CD4-positive, CD25-positive, alpha-beta regulatory T cell (primary cell): ENCODE data around the gene TTC8. TPM values are rescaled to one million over a fixed set of nuclear protein-coding genes. Genes with fewer than 3 reads are reported as not detected.
A peak's percentile ranks its signal among the peaks of the same experiment; 100 is the strongest.
"Not testable (repeated sequence)": the region's sequence is repeated elsewhere in the genome, so short reads cannot be mapped to it uniquely, and the experiment has no call there.

ENCODE experiments used
- ATAC-seq, 2 donors: fragments of 150-1000 bp; cut with Tn5 transposase; one replicate each; pipeline ENCODE4 v1.10.0; 2021; ENCODE audit warnings: low read depth in 2 of 2, moderate number of reproducible peaks in 2 of 2, moderate library complexity in 1 of 2
- DNase-seq, 3 donors: peaks; one replicate each; pipeline versions ENCODE4 v3.0.0 to v3.0.0-alpha.2; 2012 to 2022; ENCODE audit warnings: mixed read lengths in 1 of 3
- H3K27ac ChIP-seq: one replicate; pipeline ENCODE4 v1.7.0; 2013; ENCODE audit warnings: mild to moderate bottlenecking, low read length; ENCODE audit not compliant: insufficient read depth, poor library complexity, severe bottlenecking
- H3K27me3 ChIP-seq: one replicate; pipeline ENCODE4 v1.7.0; 2013; ENCODE audit warnings: low read length; ENCODE audit not compliant: control insufficient read depth, insufficient read depth
- H3K36me3 ChIP-seq: one replicate; pipeline ENCODE4 v1.7.0; 2013; ENCODE audit warnings: mild to moderate bottlenecking, low read length, moderate library complexity; ENCODE audit not compliant: control insufficient read depth, insufficient read depth
- H3K4me1 ChIP-seq: 2 replicates; pipeline ENCODE4 v1.7.0; 2013; ENCODE audit warnings: mild to moderate bottlenecking, low read length; ENCODE audit not compliant: insufficient read depth, control insufficient read depth, poor library complexity, severe bottlenecking
- H3K4me3 ChIP-seq: one replicate; pipeline ENCODE4 v1.7.0; 2013; ENCODE audit warnings: low read depth, mild to moderate bottlenecking, low read length, moderate library complexity
- H3K9me3 ChIP-seq, 2 experiments: 1 replicate in 1 of 2; 2 replicates in 1 of 2; pipeline ENCODE4 v1.7.0; 2013; ENCODE audit warnings: low read length in 2 of 2, mild to moderate bottlenecking in 1 of 2, moderate library complexity in 1 of 2; ENCODE audit not compliant: control insufficient read depth in 2 of 2
- H3K27ac Mint-ChIP-seq, 3 donors: one replicate each; pipeline ENCODE4 v1.8.0; 2020 to 2022; ENCODE audit warnings: mild to moderate bottlenecking in 3 of 3, mixed read lengths in 3 of 3, moderate library complexity in 2 of 3
- H3K27me3 Mint-ChIP-seq: one replicate; pipeline ENCODE4 v1.8.0; 2022; ENCODE audit warnings: mild to moderate bottlenecking, mixed read lengths
- H3K36me3 Mint-ChIP-seq: one replicate; pipeline ENCODE4 v1.8.0; 2020; ENCODE audit warnings: mixed read lengths
- H3K4me1 Mint-ChIP-seq, 4 donors: one replicate each; pipeline ENCODE4 v1.8.0; 2020 to 2022; ENCODE audit warnings: mixed read lengths in 4 of 4, mild to moderate bottlenecking in 1 of 4
- H3K4me3 Mint-ChIP-seq, 4 donors: one replicate each; pipeline ENCODE4 v1.8.0; 2020 to 2022; ENCODE audit warnings: mild to moderate bottlenecking in 4 of 4, mixed read lengths in 4 of 4, moderate library complexity in 3 of 4
- H3K9me3 Mint-ChIP-seq, 7 donors: one replicate each; pipeline ENCODE4 v1.8.0; 2020 to 2022; ENCODE audit warnings: mixed read lengths in 7 of 7, mild to moderate bottlenecking in 3 of 7, moderate library complexity in 2 of 7
- polyA plus RNA-seq, 4 donors: library from polyadenylated mRNA; unstranded; fragments of 300-500 nt; fragmentation: Illumina TruSeq; gene quantifications; one replicate each; pipeline ENCODE4 v1.2.3, GENCODE V29; 2021
- total RNA-seq: library from RNA; stranded (reverse); gene quantifications from one replicate; pipeline ENCODE4 v1.2.3, GENCODE V29; 2022

TTC8 gene
- total RNA-seq (2.0 TPM), polyA plus RNA-seq (under 1 TPM in 3 of 4 donors, not detected in 1; 0.63 to 0.92 (median 0.65) TPM)

DNA sequence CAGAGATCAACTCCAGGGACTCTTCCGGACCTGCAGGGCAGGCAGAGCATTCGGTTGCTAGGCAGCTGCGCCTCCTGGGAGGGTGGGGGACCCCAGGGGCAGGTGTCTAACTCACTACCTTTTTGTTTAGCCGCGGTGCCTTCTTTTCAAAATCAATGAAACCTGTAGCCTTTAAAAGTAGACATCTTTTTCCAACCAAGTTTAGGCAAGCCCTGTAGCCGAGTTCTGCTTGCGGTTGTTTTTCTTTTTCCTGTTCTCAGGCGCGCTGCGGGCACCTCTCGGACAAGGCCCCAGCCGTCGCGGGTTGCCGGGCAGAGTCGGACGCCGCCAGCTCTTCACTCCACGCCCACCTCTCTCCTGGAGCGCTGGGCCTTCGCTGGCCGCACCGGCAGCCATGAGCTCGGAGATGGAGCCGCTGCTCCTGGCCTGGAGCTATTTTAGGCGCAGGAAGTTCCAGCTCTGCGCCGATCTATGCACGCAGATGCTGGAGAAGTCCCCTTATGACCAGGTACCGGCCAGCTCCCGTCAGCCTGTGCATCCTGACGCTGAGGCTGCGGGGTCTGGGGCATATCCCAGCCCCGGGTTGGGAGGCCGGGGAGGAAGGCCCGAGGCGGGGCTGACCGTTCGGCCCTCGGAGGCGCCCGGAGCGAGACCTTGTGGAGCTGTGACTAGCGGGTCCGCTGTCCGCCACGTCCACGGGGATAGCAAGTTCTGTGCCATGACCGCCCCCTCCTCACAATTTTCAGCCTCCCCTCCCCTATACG lies at the start of gene TTC8:
Gene TTC8 (plus strand): TSS at position 338 of the 764 bp plus-strand sequence. CDS start 57 bp downstream, at position 395.
- Histone ChIP-seq H3K27ac (peak within 1 kb of the TSS; percentile 74), H3K9me3 (no peaks in the 10 kb centered on the region), H3K4me3 (peak within 1 kb of the TSS; percentile 87), H3K36me3 (no peaks in the 10 kb centered on the region), H3K27me3 (peaks cover 8% of the 10 kb centered on the region), H3K4me1 (peaks cover 13% of the 10 kb centered on the region)
- ATAC-seq (peak; percentile 91 to 92), DNase-seq (peak; percentile 71 to 90 (median 87))
- Mint-ChIP-seq H3K4me1 (peaks cover 3 to 16% (median 10%) of the 10 kb centered on the region in 4 donors), H3K27me3 (peaks cover 39% of the 10 kb centered on the region), H3K27ac (peak within 1 kb of the TSS; percentile 97 to 98 (median 98)), H3K36me3 (no peaks in the 10 kb centered on the region), H3K9me3 (no peaks in the 10 kb centered on the region), H3K4me3 (peak within 1 kb of the TSS; percentile 88 to 92 (median 88))

DNA sequence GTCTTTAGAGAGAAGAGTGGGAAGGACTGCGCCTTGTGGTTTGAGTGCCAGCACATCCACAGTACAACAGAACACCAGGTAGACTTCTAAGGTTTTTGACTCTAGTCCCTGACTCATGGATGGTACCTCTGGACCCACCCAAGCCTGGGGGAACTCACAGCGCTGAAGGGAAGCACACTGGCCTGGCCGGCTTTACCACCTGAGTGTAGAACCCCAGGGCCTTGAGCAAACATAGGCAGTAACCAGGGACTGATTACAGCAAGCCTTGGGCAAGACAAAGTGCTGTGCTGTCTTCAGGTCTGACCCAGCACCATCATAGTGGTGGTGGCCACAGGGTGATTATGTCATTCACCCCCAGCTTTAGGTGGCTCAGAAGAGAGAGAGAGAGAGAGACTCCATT lies 48.9 kb upstream of the TTC8 start:
- no peak overlapping the region for H3K27ac Mint-ChIP-seq
- H3K4me3 Mint-ChIP-seq: no peak overlapping the region
- no peak for DNase-seq
- Histone ChIP-seq H3K27ac (no peak overlapping the region), H3K4me3 (no peak overlapping the region), H3K27me3 (no peaks in the 10 kb centered on the region), H3K4me1 (no peaks in the 10 kb centered on the region), H3K9me3 (no peaks in the 10 kb centered on the region), H3K36me3 (no peaks in the 10 kb centered on the region)
- no peak for ATAC-seq
- H3K9me3 Mint-ChIP-seq: peaks cover 0 to 1% (median 0%) of the 10 kb centered on the region in 7 donors
- peaks cover 0 to 4% (median 0%) of the 10 kb centered on the region in 4 donors for H3K4me1 Mint-ChIP-seq
- no peaks in the 10 kb centered on the region for H3K27me3 Mint-ChIP-seq
- no peaks in the 10 kb centered on the region for H3K36me3 Mint-ChIP-seq

DNA sequence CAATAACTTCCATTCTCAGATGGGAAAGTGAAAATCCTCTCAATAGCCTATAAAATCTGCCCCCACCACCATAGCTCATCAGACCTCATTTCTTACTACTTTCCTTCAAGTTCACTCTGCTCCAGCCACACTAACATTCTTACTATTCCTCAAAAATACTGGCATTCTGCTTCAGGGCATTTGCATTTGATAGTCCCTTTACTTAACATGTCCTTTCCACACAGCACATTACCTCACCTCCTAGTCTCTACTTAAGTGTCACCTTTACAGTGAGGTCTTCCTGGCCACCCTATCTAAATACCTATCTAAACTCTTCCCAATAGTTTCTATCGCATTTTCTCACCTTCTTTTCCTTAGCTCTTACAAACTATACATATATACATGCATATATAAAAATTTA lies 38.5 kb upstream of the TTC8 start:
- H3K4me1 ChIP-seq: no peaks in the 10 kb centered on the region
- peaks cover 0 to 9% (median 6%) of the 10 kb centered on the region in 4 donors for H3K4me1 Mint-ChIP-seq
- H3K36me3 ChIP-seq: no peaks in the 10 kb centered on the region
- no peak overlapping the region for H3K27ac Mint-ChIP-seq
- peaks cover 0 to 18% (median 11%) of the 10 kb centered on the region in 7 donors for H3K9me3 Mint-ChIP-seq
- ATAC-seq (no peak), DNase-seq (no peak)
- H3K27me3 Mint-ChIP-seq: peaks cover 45% of the 10 kb centered on the region
- no peak overlapping the region for H3K27ac ChIP-seq
- H3K4me3 ChIP-seq: no peak overlapping the region
- peaks cover 16% of the 10 kb centered on the region for H3K27me3 ChIP-seq
- H3K9me3 ChIP-seq: peaks cover 10 to 15% of the 10 kb centered on the region in 2 experiments
- peaks cover 3% of the 10 kb centered on the region for H3K36me3 Mint-ChIP-seq
- no peak overlapping the region for H3K4me3 Mint-ChIP-seq

DNA sequence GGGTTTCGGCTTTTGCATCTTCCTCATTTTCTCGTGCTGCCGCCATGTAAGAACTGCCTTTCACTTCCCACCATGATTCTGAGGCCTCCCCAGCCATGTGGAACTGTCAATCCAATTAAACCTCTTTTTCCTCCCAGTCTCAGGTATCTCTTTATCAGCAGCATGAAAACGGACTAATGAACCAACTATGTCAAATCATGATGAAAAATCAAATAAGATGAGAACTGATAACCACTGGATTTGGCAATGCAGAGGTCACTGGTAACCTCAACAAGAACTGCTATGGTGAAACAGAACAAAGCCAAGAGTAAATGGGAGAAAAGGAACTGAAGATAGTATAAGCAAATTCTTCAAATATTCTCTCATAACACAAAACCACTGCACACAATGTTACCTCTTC lies 37.7 kb upstream of the TTC8 start:
- Mint-ChIP-seq H3K36me3 (peaks cover 3% of the 10 kb centered on the region), H3K9me3 (peaks cover 0 to 18% (median 11%) of the 10 kb centered on the region in 7 donors), H3K4me3 (no peak overlapping the region), H3K4me1 (peaks cover 0 to 17% (median 10%) of the 10 kb centered on the region in 4 donors), H3K27ac (no peak overlapping the region), H3K27me3 (peaks cover 53% of the 10 kb centered on the region)
- Histone ChIP-seq H3K9me3 (peaks cover 10 to 15% of the 10 kb centered on the region in 2 experiments), H3K27me3 (peaks cover 18% of the 10 kb centered on the region), H3K27ac (no peak overlapping the region), H3K4me1 (peaks cover 7% of the 10 kb centered on the region), H3K4me3 (no peak overlapping the region), H3K36me3 (no peaks in the 10 kb centered on the region)
- ATAC-seq (no peak), DNase-seq (no peak)

DNA sequence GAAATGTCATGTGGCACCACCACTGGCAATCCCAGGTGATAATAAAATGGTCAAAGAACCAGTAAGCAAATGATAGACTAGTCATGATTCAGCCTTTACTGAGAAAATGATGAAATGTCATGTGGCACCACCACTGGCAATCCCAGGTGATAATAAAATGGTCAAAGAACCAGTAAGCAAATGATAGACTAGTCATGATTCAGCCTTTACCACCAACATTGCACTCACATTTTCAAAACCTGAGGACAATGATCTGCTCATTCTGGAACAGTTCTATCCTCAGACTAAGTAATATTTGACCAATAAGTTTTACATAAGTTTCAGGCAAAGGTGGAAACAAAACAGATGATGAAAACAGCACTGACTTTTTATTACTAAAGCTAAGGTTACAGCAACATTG lies 34.9 kb upstream of the TTC8 start:
- not testable (repeated sequence) for H3K27ac Mint-ChIP-seq, H3K9me3 ChIP-seq, H3K4me3 Mint-ChIP-seq, H3K36me3 ChIP-seq, DNase-seq, H3K27ac ChIP-seq, H3K9me3 Mint-ChIP-seq, H3K36me3 Mint-ChIP-seq, ATAC-seq, H3K4me3 ChIP-seq
- Mint-ChIP-seq H3K4me1 (peaks cover 0 to 20% (median 13%) of the 10 kb centered on the region in 4 donors), H3K27me3 (peaks cover 40% of the 10 kb centered on the region)
- H3K27me3 ChIP-seq: peaks cover 18% of the 10 kb centered on the region
- H3K4me1 ChIP-seq: peaks cover 16% of the 10 kb centered on the region

DNA sequence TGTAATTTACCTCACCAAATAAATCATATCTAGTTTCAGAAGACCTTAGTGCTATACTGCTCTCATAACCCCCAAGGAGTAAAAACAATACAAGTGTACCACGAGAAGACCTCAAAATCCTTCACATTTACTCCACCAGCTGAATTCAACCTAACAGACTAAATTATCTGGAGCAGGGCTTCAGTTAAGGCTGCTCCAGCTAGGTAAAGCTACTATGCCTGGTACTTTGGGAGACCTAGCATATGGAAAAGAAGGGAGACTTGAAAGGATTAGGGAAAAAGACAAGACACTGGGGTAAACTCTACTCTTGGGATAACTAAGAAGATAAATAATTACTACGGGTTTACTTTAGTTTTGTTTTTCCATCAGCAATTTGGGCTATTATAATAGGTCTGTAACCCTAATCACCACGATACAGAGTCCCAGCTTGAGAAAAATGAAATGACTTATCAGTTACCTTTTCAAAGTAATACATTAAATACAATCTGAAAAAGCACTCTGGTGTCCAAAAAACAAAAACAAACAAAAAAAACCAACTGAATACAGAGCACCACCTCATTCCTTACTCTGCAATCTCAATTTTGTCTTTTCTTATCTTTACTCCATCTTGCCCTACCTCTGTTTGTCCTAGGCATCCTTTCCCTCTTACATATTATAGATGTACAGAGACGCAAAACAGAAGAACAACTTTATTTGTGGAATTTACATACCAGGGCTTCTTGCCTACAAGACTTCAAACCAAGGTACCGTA lies 33.8 kb upstream of the TTC8 start:
- Histone ChIP-seq H3K4me1 (peaks cover 16% of the 10 kb centered on the region), H3K27ac (no peak overlapping the region), H3K27me3 (peaks cover 18% of the 10 kb centered on the region), H3K36me3 (no peaks in the 10 kb centered on the region), H3K9me3 (no peaks in the 10 kb centered on the region), H3K4me3 (no peak overlapping the region)
- H3K4me1 Mint-ChIP-seq: peaks cover 0 to 20% (median 13%) of the 10 kb centered on the region in 4 donors
- no peak overlapping the region for H3K27ac Mint-ChIP-seq
- no peaks in the 10 kb centered on the region for H3K36me3 Mint-ChIP-seq
- H3K9me3 Mint-ChIP-seq: peaks cover 0 to 3% (median 0%) of the 10 kb centered on the region in 7 donors
- peak overlapping the region; percentile 88 to 93 (median 90) for H3K4me3 Mint-ChIP-seq
- H3K27me3 Mint-ChIP-seq: peaks cover 34% of the 10 kb centered on the region
- ATAC-seq (no peak), DNase-seq (no peak)

DNA sequence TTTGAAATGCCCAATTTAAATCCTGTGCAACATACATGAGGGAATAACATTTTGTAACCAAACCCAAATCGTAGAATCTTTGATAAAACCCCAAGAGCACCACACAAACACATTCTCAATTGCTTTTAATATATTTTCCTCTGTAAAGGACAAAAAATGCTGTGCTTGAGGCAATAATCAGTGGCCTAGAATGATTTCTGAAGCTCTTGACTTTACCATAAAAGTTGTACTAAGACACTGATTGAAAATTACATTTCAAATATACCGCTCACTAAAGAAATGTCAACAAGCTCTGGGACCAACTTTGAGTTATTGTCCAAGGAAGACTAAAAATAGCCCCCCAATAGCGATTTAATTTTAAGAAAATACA lies 33.2 kb upstream of the TTC8 start:
- peak overlapping the region; percentile 68 for H3K4me3 ChIP-seq
- Mint-ChIP-seq H3K4me1 (peaks cover 0 to 20% (median 13%) of the 10 kb centered on the region in 4 donors), H3K9me3 (no peaks in the 10 kb centered on the region), H3K36me3 (no peaks in the 10 kb centered on the region), H3K4me3 (peak overlapping the region; percentile 88 to 93 (median 90)), H3K27ac (peak overlapping the region in 1 of 3 donors; percentile 47), H3K27me3 (peaks cover 34% of the 10 kb centered on the region)
- H3K4me1 ChIP-seq: peaks cover 16% of the 10 kb centered on the region
- peaks cover 14% of the 10 kb centered on the region for H3K27me3 ChIP-seq
- DNase-seq (no peak), ATAC-seq (no peak)
- H3K36me3 ChIP-seq: no peaks in the 10 kb centered on the region
- H3K27ac ChIP-seq: no peak overlapping the region
- H3K9me3 ChIP-seq: no peaks in the 10 kb centered on the region
